H1 (cell line): ENCODE data around the gene EAPP. TPM values are rescaled to one million over a fixed set of nuclear protein-coding genes. Genes with fewer than 3 reads are reported as not detected.

Source experiments
- CTCF ChIA-PET: fragments of 300-600 bp; sonication (Branson Sonifier 250); formaldehyde crosslinking; loops from one replicate; lab custom pipeline; 2021; ENCODE audit not compliant: partially characterized antibody; lab: Charles Lee
- POLR2A ChIA-PET: fragments of 300-600 bp; sonication (Branson Sonifier 250); formaldehyde crosslinking; loops from one replicate; lab custom pipeline; 2021; ENCODE audit warnings: inconsistent platforms; ENCODE audit not compliant: partially characterized antibody; lab: Charles Lee
- DNase-seq, 2 experiments: peaks; one replicate each; pipeline versions ENCODE4 v3.0.0 to v3.0.0-alpha.2; 2010 to 2022; ENCODE audit warnings: low spot score in 2 of 2, low read depth in 1 of 2, mixed read lengths in 1 of 2
- FAIRE-seq: peaks from 2 replicates; lab custom pipeline; 2011; peaks lifted over from hg19 to GRCh38; lab: Jason Lieb, UNC
- H2AFZ ChIP-seq: 2 replicates; pipeline ENCODE4 v1.8.1; 2012; ENCODE audit warnings: low read length, inconsistent platforms
- H2AK5ac ChIP-seq: 2 replicates; pipeline ENCODE4 v1.6.1; 2013; ENCODE audit warnings: low read depth, low read length
- H2BK120ac ChIP-seq: replicated peaks from 2 replicates; pipeline ENCODE3; 2013; ENCODE audit warnings: low read depth, low read length, inconsistent platforms
- H2BK12ac ChIP-seq: 2 replicates; pipeline ENCODE4 v1.6.1; 2013; ENCODE audit warnings: low read depth, low read length
- H2BK15ac ChIP-seq: 2 replicates; pipeline ENCODE4 v1.6.1; 2013; ENCODE audit warnings: low read length
- H2BK20ac ChIP-seq: 2 replicates; pipeline ENCODE4 v1.6.1; 2013; ENCODE audit warnings: low read length
- H2BK5ac ChIP-seq: 2 replicates; pipeline ENCODE4 v1.6.1; 2013; ENCODE audit warnings: low read depth, low read length
- H3K14ac ChIP-seq: 2 replicates; pipeline ENCODE4 v1.6.1; 2013; ENCODE audit warnings: inconsistent platforms; ENCODE audit not compliant: insufficient read length
- H3K18ac ChIP-seq: 2 replicates; pipeline ENCODE4 v1.6.1; 2013; ENCODE audit warnings: low read length; ENCODE audit errors: extremely low read depth
- H3K23ac ChIP-seq: 2 replicates; pipeline ENCODE4 v1.6.1; 2013; ENCODE audit warnings: inconsistent platforms; ENCODE audit not compliant: insufficient read length
- H3K23me2 ChIP-seq: 2 replicates; pipeline ENCODE4 v1.6.1; 2013; ENCODE audit warnings: low read depth, low read length
- H3K27ac ChIP-seq: 2 replicates; pipeline ENCODE4 v1.6.1; 2011; ENCODE audit warnings: low read depth, low read length, inconsistent platforms
- H3K27me3 ChIP-seq, 4 experiments: replicated peaks in 1 of 4; 1 replicate in 1 of 4; 2 replicates in 3 of 4; pipeline versions ENCODE4 v1.6.1 to v1.8.1; 2011 to 2013; ENCODE audit warnings: low read length in 3 of 4, mild to moderate bottlenecking in 3 of 4, inconsistent platforms in 2 of 4, mixed read lengths in 2 of 4, moderate library complexity in 1 of 4; ENCODE audit not compliant: control insufficient read depth in 3 of 4, insufficient read depth in 3 of 4; ENCODE audit errors: extremely low read depth in 1 of 4
- H3K36me3 ChIP-seq, 4 experiments: 2 replicates each; pipeline versions ENCODE4 v1.6.1 to v1.8.1; 2011 to 2013; ENCODE audit warnings: mild to moderate bottlenecking in 4 of 4, low read length in 3 of 4, moderate library complexity in 2 of 4, control low read depth in 1 of 4, inconsistent platforms in 1 of 4; ENCODE audit not compliant: insufficient read depth in 4 of 4, control insufficient read depth in 2 of 4
- H3K4ac ChIP-seq: replicated peaks from 2 replicates; pipeline ENCODE3; 2013; ENCODE audit warnings: low read length, low read depth, mixed read lengths, inconsistent platforms; ENCODE audit not compliant: insufficient read length
- H3K4me1 ChIP-seq, 4 experiments: replicated peaks in 1 of 4; 1 replicate in 1 of 4; 2 replicates in 3 of 4; pipeline versions ENCODE4 v1.6.1 to v1.8.1; 2011 to 2013; ENCODE audit warnings: low read length in 3 of 4, inconsistent platforms in 2 of 4, mixed read lengths in 1 of 4; ENCODE audit not compliant: insufficient read depth in 4 of 4, control insufficient read depth in 3 of 4
- H3K4me2 ChIP-seq, 2 experiments: 2 replicates each; pipeline versions ENCODE4 v1.6.1 to v1.8.1; 2011 to 2013; ENCODE audit warnings: low read depth in 2 of 2, low read length in 2 of 2, control low read depth in 1 of 2, inconsistent platforms in 1 of 2, mild to moderate bottlenecking in 1 of 2; ENCODE audit not compliant: insufficient read depth in 1 of 2
- H3K4me3 ChIP-seq, 4 experiments: fragments of 200-600, 300-600 bp in 1 of 4; sonication (generic), shearing (Covaris generic), sonication (Bioruptor Twin) in 1 of 4; 2 replicates each; pipeline versions ENCODE4 v1.5.1 to v1.8.1; 2011 to 2016; ENCODE audit warnings: low read length in 4 of 4, low read depth in 3 of 4, control low read depth in 2 of 4, inconsistent platforms in 2 of 4, mild to moderate bottlenecking in 2 of 4, mixed read lengths in 1 of 4, moderate library complexity in 1 of 4; ENCODE audit not compliant: insufficient read depth in 2 of 4; ENCODE audit errors: extremely low read depth in 1 of 4
- H3K56ac ChIP-seq: replicated peaks from 2 replicates; pipeline ENCODE3; 2013; ENCODE audit warnings: low read depth, mild to moderate bottlenecking, mixed read lengths, low read length, inconsistent platforms; ENCODE audit not compliant: insufficient read length
- H3K79me1 ChIP-seq: 2 replicates; pipeline ENCODE4 v1.6.1; 2013; ENCODE audit warnings: low read depth, low read length, control low read depth
- H3K79me2 ChIP-seq, 2 experiments: 2 replicates each; pipeline versions ENCODE4 v1.6.1 to v1.8.1; 2012 to 2013; ENCODE audit warnings: low read length in 2 of 2, mild to moderate bottlenecking in 2 of 2, inconsistent platforms in 1 of 2; ENCODE audit not compliant: insufficient read depth in 2 of 2, control insufficient read depth in 1 of 2
- H3K9ac ChIP-seq, 4 experiments: replicated peaks in 1 of 4; 1 replicate in 1 of 4; 2 replicates in 3 of 4; pipeline versions ENCODE4 v1.6.1 to v1.8.1; 2011 to 2013; ENCODE audit warnings: low read depth in 3 of 4, low read length in 3 of 4, control low read depth in 2 of 4, mild to moderate bottlenecking in 2 of 4, moderate library complexity in 2 of 4, inconsistent platforms in 1 of 4; ENCODE audit errors: extremely low read depth in 1 of 4
- H3K9me3 ChIP-seq, 2 experiments: 2 replicates each; pipeline versions ENCODE4 v1.6.1 to v1.8.1; 2012 to 2013; ENCODE audit warnings: mild to moderate bottlenecking in 2 of 2, moderate library complexity in 2 of 2, control low read depth in 1 of 2, inconsistent platforms in 1 of 2, low read depth in 1 of 2, low read length in 1 of 2, mixed read lengths in 1 of 2; ENCODE audit not compliant: insufficient read depth in 2 of 2
- H4K20me1 ChIP-seq, 2 experiments: replicated peaks in 1 of 2; 2 replicates each; pipeline versions ENCODE3 to v1.8.1; 2011 to 2013; ENCODE audit warnings: inconsistent platforms in 2 of 2, low read length in 2 of 2, mild to moderate bottlenecking in 1 of 2; ENCODE audit not compliant: insufficient read depth in 2 of 2, control insufficient read depth in 1 of 2
- H4K5ac ChIP-seq: 2 replicates; pipeline ENCODE4 v1.6.1; 2013; ENCODE audit warnings: low read length, low read depth, mixed read lengths, inconsistent platforms; ENCODE audit not compliant: insufficient read length
- H4K8ac ChIP-seq: 2 replicates; pipeline ENCODE4 v1.8.0; 2013; ENCODE audit warnings: mild to moderate bottlenecking, moderate library complexity, low read length, inconsistent platforms; ENCODE audit not compliant: insufficient read depth; ENCODE audit errors: extremely low read depth
- H4K91ac ChIP-seq: replicated peaks from 2 replicates; pipeline ENCODE3; 2013; ENCODE audit warnings: low read length, mixed read lengths, inconsistent platforms; ENCODE audit not compliant: insufficient read length
- FOSL1 ChIP-seq: IDR thresholded peaks from 2 replicates; pipeline ENCODE4 v1.6.1; 2011; ENCODE audit warnings: mild to moderate bottlenecking, low read depth, low read length, moderate library complexity; ENCODE audit not compliant: insufficient read depth
- RAD21 ChIP-seq, 2 experiments: IDR thresholded peaks in 1 of 2; conservative IDR thresholded peaks in 1 of 2; 2 replicates each; pipeline ENCODE4 v1.6.1; 2011; ENCODE audit warnings: low read depth in 2 of 2, low read length in 2 of 2, improper control_type of control experiment in 1 of 2, inconsistent platforms in 1 of 2, mild to moderate bottlenecking in 1 of 2, moderate library complexity in 1 of 2
- WGBS, 2 experiments: shearing (Covaris generic) in 1 of 2; methylation state at CpG; one replicate each; pipeline versions ENCODE4 v1.1.6 to v1.1.7; 2013 to 2015; ENCODE audit warnings: low lambda C conversion rate in 2 of 2, mixed read lengths in 2 of 2, inconsistent platforms in 1 of 2, low coverage in 1 of 2, missing lambda C conversion rate in 1 of 2; ENCODE audit not compliant: insufficient replicate concordance in 2 of 2, insufficient coverage in 1 of 2, insufficient read length in 1 of 2; ENCODE audit errors: extremely low coverage in 1 of 2, missing lambda C conversion rate in 1 of 2; 5-methylcytosine and 5-hydroxymethylcytosine counted together
- polyA plus RNA-seq, 7 experiments: library from polyadenylated mRNA; depleted of rRNA in 3 of 7; stranded (reverse) in 5 of 7; unstranded in 2 of 7; fragments of >200 nt in 5 of 7; fragments of 200-250 nt in 2 of 7; gene quantifications; 1 replicate in 5 of 7; 2 replicates in 1 of 7; 4 replicates in 1 of 7; pipeline versions ENCODE4 v1.2.1 to v1.2.3, GENCODE V29; 2011 to 2013; ENCODE audit warnings: missing spikeins in 2 of 7, mixed read lengths in 2 of 7
- total RNA-seq: library from RNA; stranded (reverse); fragmentation: NEBNext Ultra II Directional; extraction: Animal tissue kit (Norgen Biotek cat#: 25700); gene quantifications from 2 replicates; pipeline ENCODE4 v1.2.1, GENCODE V29; 2021

EAPP gene
- total and polyA plus RNA-seq, 2 of the 8 experiments (the other 6 are each of a cell fraction or from before 2014, with no cell fraction given), result 18.3 to 28.7 TPM

DNA sequence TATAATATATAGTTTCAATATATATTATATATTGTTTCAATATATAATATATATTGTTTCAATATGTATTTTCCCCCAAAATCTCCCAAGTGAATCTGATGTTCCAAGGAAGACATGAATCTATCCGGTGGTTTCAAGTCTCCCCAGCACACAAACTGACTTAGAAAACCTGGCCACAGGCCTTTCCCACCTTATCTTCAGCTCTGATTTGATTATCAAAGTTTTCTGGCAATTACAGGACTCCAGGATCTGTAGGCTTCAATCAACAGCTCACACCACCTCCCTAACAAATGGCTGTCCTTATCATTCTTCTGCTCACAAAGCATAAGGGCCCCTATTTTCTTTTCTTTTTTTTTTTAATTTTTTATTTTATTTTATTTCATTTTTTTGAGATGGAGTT lies 54.8 kb downstream of the EAPP start:
- peaks cover 0 to 4% (median 2%) of the 10 kb centered on the region in 4 experiments; a peak in 2 of 7 replicates for H3K4me1 ChIP-seq
- no peaks in the 10 kb centered on the region for H3K9me3 ChIP-seq
- no peaks in the 10 kb centered on the region; the same call in 1 of the 2 replicates for H3K23me2 ChIP-seq
- no peaks in the 10 kb centered on the region for H3K27me3 ChIP-seq
- H4K5ac ChIP-seq, result no peak overlapping the region
- no peaks in the 10 kb centered on the region for H3K79me2 ChIP-seq
- H2AFZ ChIP-seq, result no peak overlapping the region
- no peaks in the 10 kb centered on the region for H4K20me1 ChIP-seq
- H3K23ac ChIP-seq, result no peak overlapping the region
- H2BK120ac ChIP-seq, result no peak overlapping the region
- TF ChIP-seq RAD21 (IDR thresholded peaks at IDR 0.05 in 1 of 2, conservative IDR thresholded peaks at IDR 0.05 in 1 of 2; ENCODE audit: low read depth in 2 of 2, low read length in 2 of 2), result no peak
- TF ChIP-seq FOSL1, result no peak
- TF ChIP-seq, all 59 proteins: peak for 0
- H3K4me2 ChIP-seq, result no peak overlapping the region
- H2BK20ac ChIP-seq, result no peak overlapping the region
- WGBS, 2 experiments, result 96% methylated on average over 1 of the region's 1 CpG; no CpG with 5 or more reads in 1 of the 2 experiments
- no peak overlapping the region for H2AK5ac ChIP-seq
- H3K4ac ChIP-seq, result no peak overlapping the region
- H3K4me3 ChIP-seq, result no peak overlapping the region
- H3K18ac ChIP-seq, result no peak overlapping the region
- H3K36me3 ChIP-seq, result no peaks in the 10 kb centered on the region
- H4K8ac ChIP-seq, result no peak overlapping the region
- H2BK15ac ChIP-seq, result no peak overlapping the region
- no peak overlapping the region for H2BK12ac ChIP-seq
- no peak overlapping the region for H3K9ac ChIP-seq
- H3K14ac ChIP-seq, result no peak overlapping the region
- ChIA-PET POLR2A (no interaction called here), CTCF (interaction anchor here (0.8 to 2.6 kb wide), 4 partner anchors 10 to 526 kb away, joined by 3 to 8 read pairs (median 4); no protein-coding TSS in a partner anchor)
- no peak overlapping the region for H4K91ac ChIP-seq
- H3K27ac ChIP-seq, result no peak overlapping the region
- H3K56ac ChIP-seq, result no peak overlapping the region
- DNase-seq (no peak), FAIRE-seq (no peak)
- no peaks in the 10 kb centered on the region for H3K79me1 ChIP-seq
- H2BK5ac ChIP-seq, result no peak overlapping the region
